Mucosa of gallbladder (tissue), 1 donor: ENCODE measurements around the gene PHACTR3. TPM values are rescaled to one million over a fixed set of nuclear protein-coding genes. Genes with fewer than 3 reads are reported as not detected.
"Not testable (repeated sequence)": the region's sequence is repeated elsewhere in the genome, so short reads cannot be mapped to it uniquely, and the experiment has no call there.

Experiments
- DNase-seq: peaks from one replicate; pipeline ENCODE4 v3.0.0-alpha.2; 2020; ENCODE audit warnings: low spot score
- total RNA-seq: library from RNA; stranded (reverse); gene quantifications from one replicate; pipeline ENCODE4 v1.2.1, GENCODE V29; 2021
- donor health status: DM: no; HTN: no; CAD: no.

The PHACTR3 gene
- total RNA-seq, 1 donor from 2014 or later: 6.9 TPM

DNA sequence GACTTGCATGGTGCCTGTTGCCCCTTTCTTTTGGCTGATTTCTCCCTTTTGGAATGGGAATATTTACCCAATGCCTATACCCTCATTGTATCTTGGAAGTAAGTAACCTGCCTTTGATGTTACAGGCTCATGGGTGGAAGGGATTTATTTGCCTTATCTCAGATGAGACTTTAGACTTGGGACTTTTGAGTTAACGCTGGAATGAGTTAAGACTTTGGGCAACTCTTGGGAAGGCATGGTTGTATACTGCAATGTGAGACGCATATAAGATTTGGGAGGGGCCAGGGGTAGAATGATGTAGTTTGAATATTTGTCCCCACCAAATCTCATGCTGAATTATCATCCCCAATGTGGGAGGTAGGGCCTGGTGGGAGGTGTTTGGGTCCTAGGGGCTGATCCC lies 253.6 kb downstream of the PHACTR3 start:
- no peak for DNase-seq

GRCh38 chr20:59858425-59858824 lies 254.1 kb downstream of the PHACTR3 start:
- DNase-seq: no peak

GRCh38 chr20:59861401-59861800 lies 257.1 kb downstream of the PHACTR3 start:
- DNase-seq: no peak

DNA sequence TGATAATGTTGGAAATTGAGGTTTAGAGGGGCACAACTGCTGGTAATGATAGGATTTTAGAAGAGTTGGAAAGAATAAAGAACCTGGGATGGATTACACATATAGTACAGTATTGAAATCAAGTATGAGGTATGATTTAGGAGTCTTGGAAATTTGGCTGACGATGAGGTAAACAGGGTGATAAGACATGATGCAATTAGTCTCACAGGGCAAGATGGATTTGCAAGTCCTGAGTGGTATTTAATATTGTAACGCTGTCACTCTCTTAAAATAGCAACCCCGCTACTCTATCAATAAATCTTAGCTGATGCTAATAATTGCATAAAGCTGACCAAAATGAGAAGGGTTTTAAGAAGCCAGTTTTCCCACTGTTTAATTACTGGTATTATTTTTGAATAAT lies 258.7 kb downstream of the PHACTR3 start:
- DNase-seq: no peak

- no peak for DNase-seq
Observed at GRCh38 chr20:59864726-59865125, 260.4 kb downstream of the PHACTR3 start.

DNA sequence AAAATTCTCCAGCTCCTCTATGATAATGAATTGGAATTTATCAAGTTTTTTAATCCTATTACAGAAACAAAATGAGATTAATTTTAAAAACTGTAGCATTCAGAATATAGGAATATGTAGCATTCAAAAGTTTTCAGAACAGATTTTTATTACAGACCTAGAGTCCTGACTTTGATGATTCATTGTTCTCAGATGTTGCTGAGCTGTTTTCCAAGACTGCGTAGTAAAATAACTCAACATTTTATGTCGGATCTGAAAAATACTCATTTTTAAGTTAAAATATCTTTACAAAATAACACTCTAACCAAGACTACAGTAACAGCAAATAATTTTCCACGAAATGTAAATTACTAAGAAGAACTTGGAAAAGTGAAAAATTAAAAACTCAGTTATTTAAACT lies 262.0 kb downstream of the PHACTR3 start:
- no peak for DNase-seq

GRCh38 chr20:59871096-59871495 lies 266.8 kb downstream of the PHACTR3 start:
- DNase-seq: no peak

DNA sequence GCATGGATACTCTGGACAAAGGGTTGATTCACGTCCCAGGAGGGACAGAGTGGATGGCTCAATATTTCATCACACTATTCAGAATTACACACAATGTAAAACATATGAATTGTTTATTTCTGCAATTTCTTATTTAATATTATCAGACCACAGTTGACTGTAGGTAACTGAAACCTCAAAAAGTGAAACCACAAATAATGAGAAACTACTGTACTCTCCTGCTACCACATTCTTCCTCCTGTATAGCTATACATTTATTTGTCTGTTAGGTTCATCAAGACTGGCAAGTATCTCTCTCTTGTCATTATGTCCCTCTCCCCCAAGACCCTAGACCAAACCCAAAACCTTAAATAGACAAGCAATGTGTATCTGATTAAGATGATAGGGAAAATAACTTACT lies 269.1 kb downstream of the PHACTR3 start:
- no peak for DNase-seq

DNA sequence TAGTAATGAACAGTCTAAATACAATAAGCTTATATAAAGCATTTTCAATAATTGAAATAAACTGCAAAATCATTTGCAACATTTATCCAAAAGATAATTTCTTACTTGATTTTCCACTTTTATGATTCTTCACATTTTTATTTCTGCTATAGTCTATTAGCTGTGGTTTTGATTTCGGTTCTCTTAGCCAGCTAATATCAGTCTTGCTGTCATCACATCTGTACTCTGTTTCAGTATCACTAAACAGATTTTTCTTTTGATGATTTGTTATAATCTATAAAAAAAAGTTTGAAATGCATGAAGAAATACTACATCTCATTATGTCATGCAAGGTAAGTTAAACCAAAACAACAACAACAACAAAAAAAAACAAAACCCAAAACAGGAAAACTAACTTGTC lies 275.9 kb downstream of the PHACTR3 start:
- DNase-seq: no peak

- no peak for DNase-seq
Observed at GRCh38 chr20:59884494-59884893, 280.2 kb downstream of the PHACTR3 start.

- DNase-seq: no peak
Observed at GRCh38 chr20:59888050-59888449, 283.7 kb downstream of the PHACTR3 start.

DNA sequence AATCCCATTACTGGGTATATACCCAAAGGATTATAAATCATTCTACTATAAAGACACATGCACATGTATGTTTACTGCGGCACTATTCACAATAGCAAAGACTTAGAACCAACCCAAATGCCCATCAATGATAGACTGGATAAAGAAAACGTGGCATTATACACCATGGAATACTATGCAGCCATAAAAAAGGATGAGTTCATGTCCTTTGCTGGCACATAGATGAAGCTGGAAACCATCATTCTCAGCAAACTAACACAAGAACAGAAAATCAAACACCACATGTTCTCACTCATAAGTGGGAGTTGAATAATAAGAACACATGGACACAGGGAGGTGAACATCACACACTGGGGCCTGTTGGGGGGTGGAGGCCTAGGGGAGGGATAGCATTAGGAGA lies 285.7 kb downstream of the PHACTR3 start:
- DNase-seq: not testable (repeated sequence)

GRCh38 chr20:59891581-59891980 lies 287.2 kb downstream of the PHACTR3 start:
- DNase-seq: no peak

DNA sequence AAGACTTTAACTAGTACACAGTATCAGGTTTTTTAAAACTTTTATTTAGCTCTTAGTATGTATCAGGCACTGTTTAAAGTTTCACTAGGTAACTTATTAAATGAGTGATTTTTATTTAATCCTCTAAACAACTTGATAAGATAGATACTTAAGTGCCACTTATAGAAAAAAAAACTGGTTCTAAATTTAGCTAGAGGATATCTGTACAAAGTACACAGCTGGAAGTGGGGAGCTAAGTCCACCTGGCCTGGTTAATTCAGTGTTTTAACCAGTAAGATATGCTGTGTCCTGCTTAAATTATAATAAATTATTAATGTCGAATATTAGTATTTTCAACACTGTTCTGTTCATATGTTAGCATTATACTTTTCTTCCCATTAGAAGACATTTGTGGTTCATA lies 291.6 kb downstream of the PHACTR3 start:
- no peak for DNase-seq
